ENCODE results near the gene FKBP4. TPM values are rescaled to one million over a fixed set of nuclear protein-coding genes. Genes with fewer than 3 reads are reported as not detected.
"Not testable (repeated sequence)": the region's sequence is repeated elsewhere in the genome, so short reads cannot be mapped to it uniquely, and the experiment has no call there.

FKBP4 gene
- total RNA-seq, 2 experiments from 2014 or later = 225 to 236 TPM

- Mint-ChIP-seq H3K36me3 (no peaks in the 10 kb centered on the region), H3K27ac (no peak overlapping the region), H3K4me3 (no peak overlapping the region), H3K4me1 (no peaks in the 10 kb centered on the region), H3K27me3 (no peaks in the 10 kb centered on the region), H3K9me3 (no peaks in the 10 kb centered on the region)
- DNase-seq = no peak
Measured at GRCh38 chr12:2769866-2770533, 24.8 kb upstream of the FKBP4 start.

GRCh38 chr12:2770544-2770943 is 24.2 kb upstream of the FKBP4 start:
- DNase-seq, H3K27ac Mint-ChIP-seq, H3K4me3 Mint-ChIP-seq, H3K36me3 Mint-ChIP-seq, H3K9me3 Mint-ChIP-seq, H3K4me1 Mint-ChIP-seq, H3K27me3 Mint-ChIP-seq: not testable (repeated sequence)

GRCh38 chr12:2772370-2772769 is 22.4 kb upstream of the FKBP4 start:
- DNase-seq = no peak
- H3K4me1 Mint-ChIP-seq = no peaks in the 10 kb centered on the region
- H3K27ac Mint-ChIP-seq = no peak overlapping the region
- no peak overlapping the region for H3K4me3 Mint-ChIP-seq
- H3K9me3 Mint-ChIP-seq = no peaks in the 10 kb centered on the region
- no peaks in the 10 kb centered on the region for H3K27me3 Mint-ChIP-seq
- no peaks in the 10 kb centered on the region for H3K36me3 Mint-ChIP-seq

- H3K36me3 Mint-ChIP-seq = no peaks in the 10 kb centered on the region
- H3K27ac Mint-ChIP-seq = no peak overlapping the region
- DNase-seq = no peak
- no peaks in the 10 kb centered on the region for H3K9me3 Mint-ChIP-seq
- H3K4me1 Mint-ChIP-seq = no peaks in the 10 kb centered on the region
- no peak overlapping the region for H3K4me3 Mint-ChIP-seq
- H3K27me3 Mint-ChIP-seq = no peaks in the 10 kb centered on the region
Measured at GRCh38 chr12:2773199-2773875, 21.4 kb upstream of the FKBP4 start.

- Mint-ChIP-seq H3K4me3 (no peak overlapping the region), H3K27ac (no peak overlapping the region), H3K9me3 (no peaks in the 10 kb centered on the region), H3K4me1 (no peaks in the 10 kb centered on the region), H3K36me3 (no peaks in the 10 kb centered on the region), H3K27me3 (no peaks in the 10 kb centered on the region)
- DNase-seq = no peak
Measured at GRCh38 chr12:2775431-2775830, 19.3 kb upstream of the FKBP4 start.

- no peaks in the 10 kb centered on the region for H3K36me3 Mint-ChIP-seq
- DNase-seq = no peak
- H3K4me3 Mint-ChIP-seq = no peak overlapping the region
- H3K27ac Mint-ChIP-seq = no peak overlapping the region
- no peaks in the 10 kb centered on the region for H3K4me1 Mint-ChIP-seq
- no peaks in the 10 kb centered on the region for H3K27me3 Mint-ChIP-seq
- H3K9me3 Mint-ChIP-seq = no peaks in the 10 kb centered on the region
Measured at GRCh38 chr12:2776129-2776806, 18.5 kb upstream of the FKBP4 start.

- H3K9me3 Mint-ChIP-seq = no peaks in the 10 kb centered on the region
- DNase-seq = no peak
- H3K27ac Mint-ChIP-seq = no peak overlapping the region
- H3K4me1 Mint-ChIP-seq = peaks cover 10% of the 10 kb centered on the region
- H3K27me3 Mint-ChIP-seq = peaks cover 11% of the 10 kb centered on the region
- H3K4me3 Mint-ChIP-seq = no peak overlapping the region
- H3K36me3 Mint-ChIP-seq = no peaks in the 10 kb centered on the region
Measured at GRCh38 chr12:2779281-2779680, 15.5 kb upstream of the FKBP4 start.

GRCh38 chr12:2783936-2784600 is 10.7 kb upstream of the FKBP4 start:
- peak overlapping the region; percentile 66 for H3K4me3 Mint-ChIP-seq
- no peaks in the 10 kb centered on the region for H3K36me3 Mint-ChIP-seq
- H3K4me1 Mint-ChIP-seq = peaks cover 11% of the 10 kb centered on the region
- no peaks in the 10 kb centered on the region for H3K9me3 Mint-ChIP-seq
- H3K27me3 Mint-ChIP-seq = peaks cover 11% of the 10 kb centered on the region
- peak; percentile 32 for DNase-seq
- no peak overlapping the region for H3K27ac Mint-ChIP-seq

GRCh38 chr12:2785017-2785416 is 9.8 kb upstream of the FKBP4 start:
- H3K9me3 Mint-ChIP-seq = no peaks in the 10 kb centered on the region

GRCh38 chr12:2791089-2791488 is 3.7 kb upstream of the FKBP4 start:
- no peak for DNase-seq
- peaks cover 8% of the 10 kb centered on the region for H3K4me1 Mint-ChIP-seq
- no peak overlapping the region for H3K27ac Mint-ChIP-seq
- no peaks in the 10 kb centered on the region for H3K27me3 Mint-ChIP-seq
- H3K4me3 Mint-ChIP-seq = no peak overlapping the region
- peaks cover 2% of the 10 kb centered on the region for H3K36me3 Mint-ChIP-seq
- no peaks in the 10 kb centered on the region for H3K9me3 Mint-ChIP-seq

More at GRCh38 chr12:2785017-2785416, 9.8 kb upstream of the FKBP4 start:
- Mint-ChIP-seq H3K4me1 (peaks cover 11% of the 10 kb centered on the region), H3K4me3 (no peak overlapping the region), H3K36me3 (no peaks in the 10 kb centered on the region), H3K27ac (no peak overlapping the region), H3K27me3 (peaks cover 11% of the 10 kb centered on the region)
- DNase-seq = no peak

GRCh38 chr12:2792671-2793500 is 1.9 kb upstream of the FKBP4 start:
- H3K27ac Mint-ChIP-seq = no peak overlapping the region
- no peak for DNase-seq
- H3K36me3 Mint-ChIP-seq = peaks cover 19% of the 10 kb centered on the region
- peak overlapping the region; percentile 74 for H3K4me3 Mint-ChIP-seq
- H3K9me3 Mint-ChIP-seq = no peaks in the 10 kb centered on the region
- no peaks in the 10 kb centered on the region for H3K27me3 Mint-ChIP-seq
- H3K4me1 Mint-ChIP-seq = peaks cover 20% of the 10 kb centered on the region

- Mint-ChIP-seq H3K27me3 (no peaks in the 10 kb centered on the region), H3K27ac (no peak overlapping the region), H3K4me3 (peak overlapping the region; percentile 74), H3K9me3 (no peaks in the 10 kb centered on the region), H3K36me3 (peaks cover 25% of the 10 kb centered on the region), H3K4me1 (peaks cover 26% of the 10 kb centered on the region)
- no peak for DNase-seq
Measured at GRCh38 chr12:2793561-2793960, 1.2 kb upstream of the FKBP4 start.

- Mint-ChIP-seq H3K4me1 (peaks cover 32% of the 10 kb centered on the region), H3K36me3 (peaks cover 32% of the 10 kb centered on the region), H3K4me3 (peak overlapping the region; percentile 74), H3K27ac (no peak overlapping the region), H3K27me3 (no peaks in the 10 kb centered on the region), H3K9me3 (no peaks in the 10 kb centered on the region)
- DNase-seq = peak; percentile 31
Measured at GRCh38 chr12:2794191-2794735, 507 bp upstream of the FKBP4 start.

Measured in activated naive CD8-positive, alpha-beta T cell treated with anti-CD3 and anti-CD28 coated beads for 36 hours (primary cell).